ENCODE results near the gene PIP5K1B. TPM values are rescaled to one million over a fixed set of nuclear protein-coding genes. Genes with fewer than 3 reads are reported as not detected.
A peak's percentile ranks its signal among the peaks of the same experiment; 100 is the strongest.

PIP5K1B gene
- total RNA-seq, 1 experiment from 2014 or later = 0.16 TPM

GRCh38 chr9:68771376-68771775, 66.3 kb downstream of the PIP5K1B start:
- H3K9me3 Mint-ChIP-seq (ENCODE audit: unreplicated experiment) = no peaks in the 10 kb centered on the region
- TF ChIP-seq CTCF (IDR thresholded peaks at IDR 0.05; ENCODE audit: unreplicated experiment) = no peak
- intact Hi-C loops (cut with micrococcal nuclease) = no loop called here

GRCh38 chr9:68775003-68775730, 70.1 kb downstream of the PIP5K1B start:
- TF ChIP-seq CTCF (IDR thresholded peaks at IDR 0.05; ENCODE audit: unreplicated experiment) = no peak
- ChIA-PET CTCF (interaction anchor here (0.7 kb wide), 1 partner anchor 55 kb away, joined by 3 read pairs; no protein-coding TSS in a partner anchor), POLR2A (no interaction called here)
- H3K4me1 Mint-ChIP-seq (ENCODE audit: insufficient read depth, unreplicated experiment) = peaks cover 6% of the 10 kb centered on the region
- DNase-seq (ENCODE audit: unreplicated experiment) = peak; percentile 32
- intact Hi-C loops (cut with micrococcal nuclease) = loop anchor here (5.0 kb wide), 1 partner anchor 193 kb away; no protein-coding TSS in a partner anchor
- no TSS peak for BruUV-seq (replicated peaks)
- H3K27ac Mint-ChIP-seq (ENCODE audit: low read depth, unreplicated experiment) = no peak overlapping the region
- peaks cover 46% of the 10 kb centered on the region for H3K27me3 Mint-ChIP-seq (ENCODE audit: insufficient read depth, unreplicated experiment)
- H3K4me3 Mint-ChIP-seq (ENCODE audit: unreplicated experiment) = no peak overlapping the region
- H3K9me3 Mint-ChIP-seq (ENCODE audit: unreplicated experiment) = no peaks in the 10 kb centered on the region
- no peaks in the 10 kb centered on the region for H3K36me3 Mint-ChIP-seq (ENCODE audit: insufficient read depth, unreplicated experiment)

More at GRCh38 chr9:68771376-68771775, 66.3 kb downstream of the PIP5K1B start:
- Mint-ChIP-seq H3K4me1 (ENCODE audit: insufficient read depth, unreplicated experiment) (peaks cover 6% of the 10 kb centered on the region), H3K27me3 (ENCODE audit: insufficient read depth, unreplicated experiment) (peaks cover 55% of the 10 kb centered on the region), H3K4me3 (ENCODE audit: unreplicated experiment) (no peak overlapping the region), H3K27ac (ENCODE audit: low read depth, unreplicated experiment) (no peak overlapping the region), H3K36me3 (ENCODE audit: insufficient read depth, unreplicated experiment) (no peaks in the 10 kb centered on the region)
- DNase-seq (ENCODE audit: unreplicated experiment) = no peak
- ChIA-PET POLR2A (interaction anchor here (1.2 kb wide), 1 partner anchor 9 kb away, joined by 3 read pairs; a partner anchor contains a TSS), CTCF (interaction anchor here (0.6 to 1.0 kb wide), 2 partner anchors 10 to 22 kb away, joined by 3 read pairs; no protein-coding TSS in a partner anchor)
- BruUV-seq (replicated peaks) = no TSS peak

- CTCF ChIA-PET = interaction anchor here (1.2 kb wide), 1 partner anchor 222 kb away, joined by 3 read pairs; no protein-coding TSS in a partner anchor
- H3K27ac Mint-ChIP-seq (ENCODE audit: low read depth, unreplicated experiment) = no peak overlapping the region
- H3K36me3 Mint-ChIP-seq (ENCODE audit: insufficient read depth, unreplicated experiment) = no peaks in the 10 kb centered on the region
- H3K4me1 Mint-ChIP-seq (ENCODE audit: insufficient read depth, unreplicated experiment) = peaks cover 6% of the 10 kb centered on the region
- H3K9me3 Mint-ChIP-seq (ENCODE audit: unreplicated experiment) = no peaks in the 10 kb centered on the region
- H3K4me3 Mint-ChIP-seq (ENCODE audit: unreplicated experiment) = no peak overlapping the region
- no TSS peak for BruUV-seq (replicated peaks)
- H3K27me3 Mint-ChIP-seq (ENCODE audit: insufficient read depth, unreplicated experiment) = peaks cover 30% of the 10 kb centered on the region
- DNase-seq (ENCODE audit: unreplicated experiment) = no peak
- POLR2A ChIA-PET = no interaction called here
- intact Hi-C loops (cut with micrococcal nuclease) = loop anchor here (5.0 kb wide), 1 partner anchor 195 kb away; no protein-coding TSS in a partner anchor
- TF ChIP-seq CTCF (IDR thresholded peaks at IDR 0.05; ENCODE audit: unreplicated experiment) = no peak
Observed at GRCh38 chr9:68777070-68777763, 72.2 kb downstream of the PIP5K1B start.

GRCh38 chr9:68778635-68779034, 73.6 kb downstream of the PIP5K1B start:
- no peaks in the 10 kb centered on the region for H3K36me3 Mint-ChIP-seq (ENCODE audit: insufficient read depth, unreplicated experiment)
- intact Hi-C loops (cut with micrococcal nuclease) = loop anchor here (5.0 kb wide), 1 partner anchor 196 kb away; no protein-coding TSS in a partner anchor
- ChIA-PET CTCF (interaction anchor here (0.5 to 1.4 kb wide), 2 partner anchors 195 to 219 kb away, joined by 3 read pairs; no protein-coding TSS in a partner anchor), POLR2A (interaction anchor here (1.4 kb wide), 1 partner anchor 221 kb away, joined by 3 read pairs; no protein-coding TSS in a partner anchor)
- H3K27me3 Mint-ChIP-seq (ENCODE audit: insufficient read depth, unreplicated experiment) = peaks cover 16% of the 10 kb centered on the region
- TF ChIP-seq CTCF (IDR thresholded peaks at IDR 0.05; ENCODE audit: unreplicated experiment) = no peak
- H3K27ac Mint-ChIP-seq (ENCODE audit: low read depth, unreplicated experiment) = no peak overlapping the region
- H3K4me1 Mint-ChIP-seq (ENCODE audit: insufficient read depth, unreplicated experiment) = peaks cover 6% of the 10 kb centered on the region
- no peaks in the 10 kb centered on the region for H3K9me3 Mint-ChIP-seq (ENCODE audit: unreplicated experiment)
- no peak overlapping the region for H3K4me3 Mint-ChIP-seq (ENCODE audit: unreplicated experiment)
- BruUV-seq (replicated peaks) = no TSS peak
- DNase-seq (ENCODE audit: unreplicated experiment) = no peak

Data from MCF 10A (cell line).